K562 (cell line): ENCODE data around the gene SMAD3. TPM values are rescaled to one million over a fixed set of nuclear protein-coding genes. Genes with fewer than 3 reads are reported as not detected.
A peak's percentile ranks its signal among the peaks of the same experiment; 100 is the strongest.

Experiments used
- ATAC-seq: fragments of 200-7000 bp; cut with Tn5 transposase; 3 replicates; pipeline ENCODE4 v1.9.1; 2020; ENCODE audit warnings: moderate library complexity
- BruUV-seq: library from RNA; stranded (reverse); fragments of 400-500 nt; replicated peaks from 2 replicates; lab custom pipeline; 2021; lab: Mats Ljungman, UMichigan
- CTCF ChIA-PET: fragments of 300-600 bp; formaldehyde crosslinking; extraction: SDS; loops from one replicate; lab custom pipeline; 2021; ENCODE audit warnings: low intra/inter-chr PET ratio; lab: Yijun Ruan, JAX
- POLR2A ChIA-PET: fragments of 300-600, 350-650 bp; sonication (Branson Sonifier 250); formaldehyde crosslinking; extraction: SDS; loops from one replicate; lab custom pipeline; 2021; ENCODE audit warnings: antibody characterized with exemption, inconsistent platforms; lab: Yijun Ruan, JAX
- DNase-seq, 4 experiments: peaks; one replicate each; pipeline versions ENCODE4 v3.0.0 to v3.0.0-alpha.2; 2011 to 2018; ENCODE audit warnings: low spot score in 3 of 4, mixed read lengths in 3 of 4; ENCODE audit errors: extremely low read depth in 1 of 4
- FAIRE-seq: peaks from 2 replicates; lab custom pipeline; 2011; peaks lifted over from hg19 to GRCh38; lab: Jason Lieb, UNC
- H2AFZ ChIP-seq: 2 replicates; pipeline ENCODE4 v1.6.0; 2011; ENCODE audit warnings: low read depth, low read length, control low read depth, inconsistent platforms
- H3K27ac ChIP-seq: fragments of 200-600 bp; 3 replicates; pipeline ENCODE4 v1.8.0; 2011; ENCODE audit warnings: low read depth, mild to moderate bottlenecking, control low read depth, inconsistent platforms, low read length, moderate library complexity, mixed read lengths; ENCODE audit errors: extremely low read depth
- H3K27me3 ChIP-seq, 2 experiments: fragments of 300-600 bp in 1 of 2; 2 replicates in 1 of 2; 3 replicates in 1 of 2; pipeline versions ENCODE4 v1.6.0 to v1.8.0; 2011; ENCODE audit warnings: inconsistent platforms in 2 of 2, low read length in 2 of 2, mild to moderate bottlenecking in 1 of 2, mixed read lengths in 1 of 2, moderate library complexity in 1 of 2; ENCODE audit not compliant: control insufficient read depth in 2 of 2, insufficient read depth in 2 of 2
- H3K36me3 ChIP-seq: fragments of 300-600 bp; 3 replicates; pipeline ENCODE4 v1.8.0; 2011; ENCODE audit warnings: mild to moderate bottlenecking, low read length, inconsistent platforms; ENCODE audit not compliant: control insufficient read depth, insufficient read depth
- H3K4me1 ChIP-seq, 2 experiments: fragments of 200-600 bp in 1 of 2; replicated peaks in 1 of 2; 2 replicates in 1 of 2; 3 replicates in 1 of 2; pipeline versions ENCODE4 v1.5.1 to v1.8.0; 2011; ENCODE audit warnings: inconsistent platforms in 2 of 2, low read length in 2 of 2, mild to moderate bottlenecking in 1 of 2, mixed read lengths in 1 of 2, moderate library complexity in 1 of 2; ENCODE audit not compliant: control insufficient read depth in 2 of 2, insufficient read depth in 2 of 2
- H3K4me2 ChIP-seq: 2 replicates; pipeline ENCODE4 v1.6.1; 2011; ENCODE audit warnings: low read length, control low read depth, inconsistent platforms, mixed read lengths; ENCODE audit not compliant: insufficient read depth
- H3K4me3 ChIP-seq: fragments of 200-600 bp; sonication (generic), shearing (Covaris generic); 2 replicates; pipeline ENCODE4 v1.5.1; 2016; ENCODE audit warnings: control low read depth, inconsistent platforms
- H3K79me2 ChIP-seq: fragments of 200-600 bp; 3 replicates; pipeline ENCODE4 v1.8.0; 2011; ENCODE audit warnings: low read length, inconsistent platforms; ENCODE audit not compliant: control insufficient read depth, insufficient read depth
- H3K9ac ChIP-seq, 2 experiments: 2 replicates each; pipeline versions ENCODE4 v1.6.0 to v1.6.1; 2011; ENCODE audit warnings: low read depth in 2 of 2, low read length in 2 of 2, control low read depth in 1 of 2, inconsistent platforms in 1 of 2, mild to moderate bottlenecking in 1 of 2, mixed read lengths in 1 of 2; ENCODE audit not compliant: insufficient read depth in 1 of 2
- H3K9me1 ChIP-seq: one replicate; pipeline ENCODE4 v1.6.0; 2011; ENCODE audit warnings: inconsistent platforms, mild to moderate bottlenecking, low read length, moderate library complexity; ENCODE audit not compliant: control insufficient read depth, insufficient read depth
- H3K9me3 ChIP-seq: replicated peaks from 2 replicates; pipeline ENCODE4 v1.5.1; 2011; ENCODE audit warnings: low read depth, low read length, inconsistent platforms; ENCODE audit not compliant: control insufficient read depth, insufficient read depth
- H4K20me1 ChIP-seq: replicated peaks from 2 replicates; pipeline ENCODE4 v1.6.1; 2011; ENCODE audit warnings: low read length, inconsistent platforms, mixed read lengths; ENCODE audit not compliant: control insufficient read depth, insufficient read depth
- ADNP ChIP-seq: fragments of 200-800 bp; sonication (Bioruptor generic); IDR thresholded peaks from 2 replicates; pipeline ENCODE4 v1.6.1; 2016; ENCODE audit warnings: missing genetic modification characterization, missing compliant biosample characterization
- BCOR ChIP-seq: fragments of 450-650 bp; IDR thresholded peaks from 2 replicates; pipeline ENCODE4 v1.6.1; 2016
- CBX1 ChIP-seq: sonication (generic); IDR thresholded peaks from 2 replicates; pipeline ENCODE4 v1.6.1; 2016; ENCODE audit warnings: antibody characterized with exemption, low read depth, mild to moderate bottlenecking
- HDAC1 ChIP-seq, 2 experiments: fragments of 450-650 bp; IDR thresholded peaks; 2 replicates each; pipeline ENCODE4 v1.6.1; 2016 to 2017; ENCODE audit warnings: inconsistent platforms in 1 of 2, mild to moderate bottlenecking in 1 of 2, moderate library complexity in 1 of 2
- HDGF ChIP-seq: fragments of 450-650 bp; IDR thresholded peaks from 2 replicates; pipeline ENCODE4 v1.6.1; 2016
- HMGN3 ChIP-seq: IDR thresholded peaks from 2 replicates; pipeline ENCODE4 v1.6.1; 2011; ENCODE audit warnings: borderline replicate concordance, low read depth, mild to moderate bottlenecking, mixed read lengths, low read length; ENCODE audit not compliant: insufficient read length; ENCODE audit errors: extremely low read depth
- PHF20 ChIP-seq: fragments of 450-650 bp; IDR thresholded peaks from 2 replicates; pipeline ENCODE4 v1.6.1; 2018; ENCODE audit not compliant: partially characterized antibody
- PHF8 ChIP-seq: fragments of 200-600 bp; sonication (generic); IDR thresholded peaks from 2 replicates; pipeline ENCODE4 v1.6.1; 2012; ENCODE audit warnings: mixed run types, mild to moderate bottlenecking, inconsistent platforms, low read length, moderate library complexity, borderline replicate concordance
- PKNOX1 ChIP-seq: fragments of 450-650 bp; IDR thresholded peaks from 2 replicates; pipeline ENCODE4 v1.6.1; 2016
- PPARD ChIP-seq: fragments of 250-450 bp; sonication (Bioruptor Pico); IDR thresholded peaks from 2 replicates; pipeline ENCODE4 v1.8.0; 2022; ENCODE audit warnings: inconsistent platforms, mild to moderate bottlenecking, moderate library complexity
- PTBP1 ChIP-seq: fragments of 200-400 bp; formaldehyde crosslinking; IDR thresholded peaks from 2 replicates; pipeline ENCODE4 v1.6.1; 2017; ENCODE audit warnings: low read depth, low read length
- RNF2 ChIP-seq: sonication (generic); IDR thresholded peaks from 2 replicates; pipeline ENCODE4 v1.6.1; 2016
- SMARCA4 ChIP-seq: fragments of 450-650 bp; IDR thresholded peaks from 2 replicates; pipeline ENCODE4 v1.6.1; 2016
- ZNF121 ChIP-seq: sonication (generic); formaldehyde crosslinking; conservative IDR thresholded peaks from 2 replicates; pipeline ENCODE4 v1.8.0; 2022; ENCODE audit warnings: missing genetic modification reagents
- ZNF3 ChIP-seq: fragments of 250-450 bp; sonication (Bioruptor Pico); IDR thresholded peaks from 2 replicates; pipeline ENCODE4 v1.5.0; 2021; ENCODE audit warnings: mild to moderate bottlenecking, moderate library complexity
- ZNF518B ChIP-seq: fragments of 250-450 bp; sonication (Bioruptor Pico); IDR thresholded peaks from 2 replicates; pipeline ENCODE4 v1.5.0; 2021; ENCODE audit warnings: mild to moderate bottlenecking, moderate library complexity
- ZNF644 ChIP-seq: fragments of 200-800 bp; sonication (Bioruptor generic); IDR thresholded peaks from 2 replicates; pipeline ENCODE4 v1.6.1; 2016; ENCODE audit warnings: low read depth, missing genetic modification characterization, missing compliant biosample characterization
- ZSCAN29 ChIP-seq: fragments of 450-650 bp; IDR thresholded peaks from 2 replicates; pipeline ENCODE4 v1.6.1; 2017
- WGBS: fragments of 100-300 bp; shearing (Covaris generic); methylation state at CpG from one replicate; pipeline ENCODE4 v1.1.6; 2016; ENCODE audit warnings: low coverage, mixed read lengths; ENCODE audit not compliant: insufficient coverage; ENCODE audit errors: missing lambda C conversion rate; 5-methylcytosine and 5-hydroxymethylcytosine counted together
- in situ Hi-C: fragments of 300-500 bp; cut with MboI; formaldehyde crosslinking; loops from 4 replicates; pipeline ENCODE4 v1.15.0; 2018; ENCODE audit warnings: inconsistent platforms, mixed read lengths
- intact Hi-C: fragments of 100-400 bp; cut with micrococcal nuclease; formaldehyde crosslinking; loops from 2 replicates; pipeline ENCODE4 v1.14.2; 2022
- polyA plus RNA-seq, 8 experiments: library from polyadenylated mRNA; depleted of rRNA in 4 of 8; stranded (reverse) in 5 of 8; unstranded in 3 of 8; fragments of >200 nt; fragmentation: Nextera tagmentation in 2 of 8; fragmentation: Illumina TruSeq in 1 of 8; extraction: Ambion mirVana in 2 of 8; extraction: Trizol in 1 of 8; gene quantifications; 2 replicates each; pipeline versions ENCODE4 v1.2.1 to v1.2.3, GENCODE V29; 2011 to 2014; ENCODE audit warnings: inconsistent platforms in 1 of 8, missing spikeins in 1 of 8
- total RNA-seq, 7 experiments: library from RNA; depleted of rRNA in 6 of 7; stranded (reverse); fragments of >200 nt in 6 of 7; fragmentation: Illumina TruSeq in 2 of 7; extraction: Trizol in 2 of 7; gene quantifications; 2 replicates each; pipeline versions ENCODE4 v1.2.1 to v1.2.3, GENCODE V29; 2011 to 2021; ENCODE audit warnings: low replicate concordance in 1 of 7

The SMAD3 gene
- total and polyA plus RNA-seq, 9 of the 15 experiments (the other 6 are each of a cell fraction or from before 2014, with no cell fraction given) = 4.3 to 39.2 (median 11.1) TPM

GRCh38 chr15:67096546-67097294, 31.3 kb downstream of the SMAD3 start (continued):
- TF ChIP-seq ZNF518B (CRISPR knock-in tag) (no peak), SMARCA4 (peak; percentile 31; the same call in 1 of the 2 replicates)

GRCh38 chr15:67097424-67097823, 32.0 kb downstream of the SMAD3 start:
- peaks cover 49% of the 10 kb centered on the region; the same call in 2 of the 3 replicates for H3K36me3 ChIP-seq
- H3K4me1 ChIP-seq = peaks cover 32 to 63% of the 10 kb centered on the region in 2 experiments
- POLR2A ChIA-PET = interaction anchor here (1.7 to 1.9 kb wide), 2 partner anchors 9 to 22 kb away, joined by 4 read pairs; no protein-coding TSS in a partner anchor
- CTCF ChIA-PET = no interaction called here
- no peak for DNase-seq
- peak overlapping the region; percentile 81 for H3K27ac ChIP-seq
- no peaks in the 10 kb centered on the region for H3K9me3 ChIP-seq
- no peaks in the 10 kb centered on the region for H3K27me3 ChIP-seq
- no peak overlapping the region for H3K9ac ChIP-seq
- no peak for FAIRE-seq
- no TSS peak for BruUV-seq
- peaks cover 91% of the 10 kb centered on the region for H3K79me2 ChIP-seq
- no peak for ATAC-seq
- intact Hi-C loops = no loop called here
- H3K4me3 ChIP-seq = no peak overlapping the region
- peaks cover 8% of the 10 kb centered on the region; the same call in 1 of the 2 replicates for H4K20me1 ChIP-seq
- 67% methylated on average over 4 of the region's 4 CpGs for WGBS
- peak overlapping the region; percentile 59 for H3K4me2 ChIP-seq
- in situ Hi-C loops = no loop called here
- no peaks in the 10 kb centered on the region for H3K9me1 ChIP-seq
- H2AFZ ChIP-seq = no peak overlapping the region
- no peak for TF ChIP-seq PPARD (CRISPR knock-in tag)
- TF ChIP-seq PTBP1 = 0 out of 2 replicates have a peak, but pooled peaks have one; percentile 45
- TF ChIP-seq ZNF644 = peak; percentile 24; the same call in 1 of the 2 replicates
- no peak for TF ChIP-seq HMGN3
- TF ChIP-seq BCOR = peak; percentile 96
- peak; percentile 37; the same call in 1 of the 2 replicates for TF ChIP-seq ZNF121
- TF ChIP-seq ZSCAN29 = no peak
- 0 out of 2 replicates have a peak, but pooled peaks have one; percentile 24 for TF ChIP-seq ZNF3 (CRISPR knock-in tag)
- no peak for TF ChIP-seq RNF2
- TF ChIP-seq HDAC1 (IDR thresholded peaks at IDR 0.05) = 0 out of 4 replicates have a peak, but pooled peaks of 1 of the 2 experiments have one; percentile 55
- no peak for TF ChIP-seq PKNOX1
- TF ChIP-seq PHF20 = peak; percentile 33
- no peak for TF ChIP-seq PHF8
- 0 out of 2 replicates have a peak, but pooled peaks have one; percentile 36 for TF ChIP-seq HDGF
- TF ChIP-seq CBX1 = peak; percentile 61
- peak; percentile 96 for TF ChIP-seq ADNP (tag)
